MM.1S (cell line): ENCODE measurements around the gene SLC35F3.

Source experiments
- DNase-seq: peaks from one replicate; pipeline ENCODE4 v3.0.0-alpha.2; 2015
- H2AFZ ChIP-seq: fragments of 300-600 bp; sonication (generic); 2 replicates; pipeline ENCODE4 v1.6.0; 2016; ENCODE audit warnings: antibody characterized with exemption, low read length
- H3F3A ChIP-seq: fragments of 300-600 bp; sonication (generic); 2 replicates; pipeline ENCODE4 v1.6.1; 2016; ENCODE audit warnings: mild to moderate bottlenecking, antibody characterized with exemption, low read length, moderate library complexity, mixed read lengths; ENCODE audit not compliant: insufficient read depth
- H3K27ac ChIP-seq: fragments of 300-600 bp; sonication (generic); 2 replicates; pipeline ENCODE4 v1.5.1; 2016; ENCODE audit warnings: mild to moderate bottlenecking, low read length
- H3K27me3 ChIP-seq: fragments of 300-600 bp; sonication (generic); replicated peaks from 2 replicates; pipeline ENCODE4 v1.6.0; 2016; ENCODE audit warnings: low read length; ENCODE audit not compliant: insufficient read depth
- H3K36me3 ChIP-seq: fragments of 300-600 bp; sonication (generic); replicated peaks from 2 replicates; pipeline ENCODE4 v1.6.1; 2016; ENCODE audit warnings: mild to moderate bottlenecking, low read length, mixed read lengths; ENCODE audit not compliant: insufficient read depth
- H3K4me1 ChIP-seq: fragments of 300-600 bp; sonication (generic); 2 replicates; pipeline ENCODE4 v1.6.1; 2016; ENCODE audit warnings: low read length, mixed read lengths
- H3K4me2 ChIP-seq: fragments of 300-600 bp; sonication (generic); 2 replicates; pipeline ENCODE4 v1.6.0; 2016; ENCODE audit warnings: low read depth, low read length
- H3K4me3 ChIP-seq: fragments of 300-600 bp; sonication (generic); 2 replicates; pipeline ENCODE4 v1.5.1; 2016; ENCODE audit warnings: low read length, mixed read lengths
- H3K79me2 ChIP-seq: fragments of 300-600 bp; sonication (generic); 2 replicates; pipeline ENCODE4 v1.6.1; 2016; ENCODE audit warnings: mixed run types, low read length, mixed read lengths
- H3K9ac ChIP-seq: fragments of 300-600 bp; sonication (generic); 2 replicates; pipeline ENCODE4 v1.6.1; 2016; ENCODE audit warnings: low read length, mixed read lengths
- H3K9me2 ChIP-seq: fragments of 300-600 bp; sonication (generic); replicated peaks from 2 replicates; pipeline ENCODE4 v1.6.1; 2016; ENCODE audit warnings: mild to moderate bottlenecking, low read length, mixed read lengths; ENCODE audit not compliant: insufficient read depth
- H3K9me3 ChIP-seq: fragments of 300-600 bp; sonication (generic); replicated peaks from 2 replicates; pipeline ENCODE4 v1.6.1; 2016; ENCODE audit warnings: mild to moderate bottlenecking, low read length, mixed read lengths; ENCODE audit not compliant: insufficient read depth
- H4K20me1 ChIP-seq: fragments of 300-600 bp; sonication (generic); 2 replicates; pipeline ENCODE4 v1.6.1; 2016; ENCODE audit warnings: mild to moderate bottlenecking, low read length, moderate library complexity, mixed read lengths; ENCODE audit not compliant: insufficient read depth
- CTCF ChIP-seq: fragments of 300-600 bp; sonication (generic); IDR thresholded peaks from 2 replicates; pipeline ENCODE4 v1.5.1; 2016; ENCODE audit warnings: antibody characterized with exemption, low read length, mixed read lengths
- EZH2 ChIP-seq: fragments of 300-600 bp; sonication (generic); optimal IDR thresholded peaks from 2 replicates; pipeline ENCODE3; 2017; ENCODE audit warnings: low read depth, mild to moderate bottlenecking, antibody characterized with exemption, low read length, mixed read lengths
- EZH2phosphoT487 ChIP-seq: fragments of 300-600 bp; sonication (generic); IDR thresholded peaks from 2 replicates; pipeline ENCODE4 v1.6.1; 2018; ENCODE audit warnings: antibody characterized with exemption, low read length

SLC35F3 gene

GRCh38 chr1:233959971-233960370 lies 55.5 kb downstream of the SLC35F3 start:
- no peaks in the 10 kb centered on the region for H3K4me1 ChIP-seq
- no peaks in the 10 kb centered on the region for H4K20me1 ChIP-seq
- H3K9me2 ChIP-seq = no peaks in the 10 kb centered on the region
- no peak overlapping the region for H3K27ac ChIP-seq
- H3K79me2 ChIP-seq = no peaks in the 10 kb centered on the region
- no peak overlapping the region for H3K4me2 ChIP-seq
- no peak overlapping the region for H3K9ac ChIP-seq
- H3K27me3 ChIP-seq = no peaks in the 10 kb centered on the region
- H3K4me3 ChIP-seq = no peak overlapping the region
- TF ChIP-seq CTCF (no peak), EZH2 (no peak), EZH2phosphoT487 (no peak)
- H3K36me3 ChIP-seq = no peaks in the 10 kb centered on the region
- no peaks in the 10 kb centered on the region for H3K9me3 ChIP-seq
- no peaks in the 10 kb centered on the region for H3F3A ChIP-seq
- DNase-seq = no peak
- no peak overlapping the region for H2AFZ ChIP-seq

- Histone ChIP-seq H3K27ac (no peak overlapping the region), H3K4me2 (no peak overlapping the region), H3K9ac (no peak overlapping the region), H3K4me3 (no peak overlapping the region), H3K9me2 (no peaks in the 10 kb centered on the region), H4K20me1 (no peaks in the 10 kb centered on the region), H3K4me1 (no peaks in the 10 kb centered on the region), H3K79me2 (no peaks in the 10 kb centered on the region), H3K27me3 (no peaks in the 10 kb centered on the region), H3F3A (no peaks in the 10 kb centered on the region), H3K36me3 (no peaks in the 10 kb centered on the region), H3K9me3 (no peaks in the 10 kb centered on the region), H2AFZ (no peak overlapping the region)
- DNase-seq = no peak
- no peak for TF ChIP-seq EZH2phosphoT487
- no peak for TF ChIP-seq CTCF
- no peak for TF ChIP-seq EZH2
Measured at GRCh38 chr1:233960386-233960785, 55.9 kb downstream of the SLC35F3 start.

- Histone ChIP-seq H3K9me2 (no peaks in the 10 kb centered on the region), H3K9me3 (no peaks in the 10 kb centered on the region), H3F3A (no peaks in the 10 kb centered on the region), H3K27me3 (no peaks in the 10 kb centered on the region), H3K79me2 (no peaks in the 10 kb centered on the region), H3K27ac (no peak overlapping the region), H3K36me3 (no peaks in the 10 kb centered on the region), H3K4me3 (no peak overlapping the region), H3K4me1 (no peaks in the 10 kb centered on the region), H3K4me2 (no peak overlapping the region), H2AFZ (no peak overlapping the region), H4K20me1 (no peaks in the 10 kb centered on the region), H3K9ac (no peak overlapping the region)
- no peak for TF ChIP-seq EZH2phosphoT487
- TF ChIP-seq CTCF = no peak
- TF ChIP-seq EZH2 = no peak
- no peak for DNase-seq
Measured at GRCh38 chr1:233962878-233963277, 58.4 kb downstream of the SLC35F3 start.

- no peak overlapping the region for H3K9ac ChIP-seq
- no peak for TF ChIP-seq EZH2phosphoT487
- TF ChIP-seq EZH2 = no peak
- no peak for TF ChIP-seq CTCF
- no peak overlapping the region for H3K4me3 ChIP-seq
- H3K4me2 ChIP-seq = no peak overlapping the region
- H4K20me1 ChIP-seq = no peaks in the 10 kb centered on the region
- no peaks in the 10 kb centered on the region for H3K9me2 ChIP-seq
- H3K79me2 ChIP-seq = no peaks in the 10 kb centered on the region
- H3F3A ChIP-seq = no peaks in the 10 kb centered on the region
- no peak overlapping the region for H2AFZ ChIP-seq
- no peak for DNase-seq
- no peaks in the 10 kb centered on the region for H3K36me3 ChIP-seq
- no peaks in the 10 kb centered on the region for H3K4me1 ChIP-seq
- H3K9me3 ChIP-seq = no peaks in the 10 kb centered on the region
- no peaks in the 10 kb centered on the region for H3K27me3 ChIP-seq
- H3K27ac ChIP-seq = no peak overlapping the region
Measured at GRCh38 chr1:233965856-233966255, 61.4 kb downstream of the SLC35F3 start.
